GM12878 (cell line): ENCODE results near the gene CEP128. TPM values are rescaled to one million over a fixed set of nuclear protein-coding genes. Genes with fewer than 3 reads are reported as not detected.

ENCODE experiments used
- ATAC-seq: fragments of 200-7000 bp; cut with Tn5 transposase; 3 replicates; pipeline ENCODE4 v1.9.1; 2020; ENCODE audit warnings: mild to moderate bottlenecking, moderate library complexity
- BruUV-seq: library from RNA; stranded (reverse); fragments of 400-500 nt; replicated peaks from 2 replicates; lab custom pipeline; 2021; lab: Mats Ljungman, UMichigan
- CTCF ChIA-PET: fragments of 300-600 bp; sonication (Branson Sonifier 250); formaldehyde crosslinking; extraction: SDS; loops from one replicate; lab custom pipeline; 2021; ENCODE audit warnings: inconsistent platforms; lab: Yijun Ruan, JAX
- POLR2A ChIA-PET: fragments of 350-600 bp; formaldehyde crosslinking; extraction: SDS; loops from one replicate; lab custom pipeline; 2021; ENCODE audit warnings: inconsistent platforms; lab: Charles Lee
- RAD21 ChIA-PET: fragments of 300-600 bp; sonication (Branson Sonifier 250); formaldehyde crosslinking; loops from one replicate; lab custom pipeline; 2023; ENCODE audit warnings: antibody characterized with exemption; ENCODE audit not compliant: unreplicated experiment; lab: Charles Lee
- SMC1A ChIA-PET: fragments of 300-600 bp; sonication (Branson Sonifier 250); formaldehyde crosslinking; loops from one replicate; lab custom pipeline; 2023; ENCODE audit not compliant: unreplicated experiment, uncharacterized antibody; lab: Charles Lee
- DNase-seq: peaks from one replicate; pipeline ENCODE4 v3.0.0-alpha.2; 2011; ENCODE audit warnings: low read depth, low spot score
- FAIRE-seq: peaks from 3 replicates; lab custom pipeline; 2011; peaks lifted over from hg19 to GRCh38; lab: Jason Lieb, UNC
- H2AFZ ChIP-seq: 2 replicates; pipeline ENCODE4 v1.6.0; 2011; ENCODE audit warnings: low read depth, low read length, control low read depth; ENCODE audit not compliant: control insufficient read depth
- H3K27ac ChIP-seq: 2 replicates; pipeline ENCODE4 v1.5.1; 2011; ENCODE audit warnings: control low read depth; ENCODE audit not compliant: control insufficient read depth, insufficient read depth
- H3K27me3 ChIP-seq, 2 experiments: replicated peaks in 1 of 2; 2 replicates each; pipeline versions ENCODE4 v1.6.0 to v1.6.1; 2011; ENCODE audit warnings: low read length in 1 of 2; ENCODE audit not compliant: control insufficient read depth in 2 of 2, insufficient read depth in 2 of 2
- H3K36me3 ChIP-seq, 2 experiments: 2 replicates each; pipeline ENCODE4 v1.5.1; 2011; ENCODE audit warnings: low read length in 1 of 2; ENCODE audit not compliant: control insufficient read depth in 2 of 2, insufficient read depth in 2 of 2
- H3K4me1 ChIP-seq: 2 replicates; pipeline ENCODE4 v1.6.1; 2011; ENCODE audit warnings: mild to moderate bottlenecking, low read length, moderate library complexity, mixed read lengths; ENCODE audit not compliant: control insufficient read depth, insufficient read depth
- H3K4me2 ChIP-seq: 2 replicates; pipeline ENCODE4 v1.6.0; 2011; ENCODE audit warnings: control low read depth; ENCODE audit not compliant: control insufficient read depth, insufficient read depth
- H3K4me3 ChIP-seq: fragments of 200-600 bp; sonication (generic); 2 replicates; pipeline ENCODE4 v1.5.1; 2016
- H3K79me2 ChIP-seq: 2 replicates; pipeline ENCODE4 v1.6.0; 2011; ENCODE audit warnings: low read length; ENCODE audit not compliant: control insufficient read depth, insufficient read depth
- H3K9ac ChIP-seq: 2 replicates; pipeline ENCODE4 v1.8.0; 2011; ENCODE audit warnings: low read length, control low read depth, mixed read lengths; ENCODE audit not compliant: control insufficient read depth, insufficient read depth
- H3K9me3 ChIP-seq: replicated peaks from 3 replicates; pipeline ENCODE4 v1.5.1; 2011; ENCODE audit warnings: mild to moderate bottlenecking, low read length; ENCODE audit not compliant: control insufficient read depth, insufficient read depth
- H4K20me1 ChIP-seq: 2 replicates; pipeline ENCODE4 v1.6.0; 2011; ENCODE audit not compliant: control insufficient read depth, insufficient read depth
- BHLHE40 ChIP-seq, 2 experiments: fragments of 450-650 bp in 1 of 2; IDR thresholded peaks; 2 replicates each; pipeline ENCODE4 v1.6.1; 2011 to 2017; ENCODE audit warnings: low read depth in 2 of 2, borderline replicate concordance in 1 of 2, improper control_type of control experiment in 1 of 2, low read length in 1 of 2, mild to moderate bottlenecking in 1 of 2
- CBX3 ChIP-seq: fragments of 200-600 bp; sonication (generic); IDR thresholded peaks from 2 replicates; pipeline ENCODE4 v1.6.1; 2016; ENCODE audit warnings: low read depth, borderline replicate concordance
- EGR1 ChIP-seq, 2 experiments: IDR thresholded peaks; 1 replicate in 1 of 2; 2 replicates in 1 of 2; pipeline ENCODE4 v1.6.1; 2011 to 2012; ENCODE audit warnings: low read depth in 2 of 2, low read length in 2 of 2, borderline replicate concordance in 1 of 2, mild to moderate bottlenecking in 1 of 2, moderate library complexity in 1 of 2
- FOXM1 ChIP-seq: IDR thresholded peaks from 2 replicates; pipeline ENCODE4 v1.6.1; 2012; ENCODE audit warnings: low read depth, mild to moderate bottlenecking, inconsistent platforms, low read length, moderate library complexity
- JUNB ChIP-seq: IDR thresholded peaks from 2 replicates; pipeline ENCODE4 v1.6.1; 2016; ENCODE audit warnings: antibody characterized with exemption, mild to moderate bottlenecking
- MXI1 ChIP-seq: fragments of 150-350 bp; IDR thresholded peaks from 2 replicates; pipeline ENCODE4 v1.6.1; 2011; ENCODE audit warnings: low read depth, mild to moderate bottlenecking, inconsistent platforms, low read length, improper control_type of control experiment
- MYB ChIP-seq: fragments of 150-350 bp; IDR thresholded peaks from 2 replicates; pipeline ENCODE4 v1.6.1; 2014; ENCODE audit warnings: mild to moderate bottlenecking, low read depth, low read length, borderline replicate concordance
- POLR2A ChIP-seq: IDR thresholded peaks from 2 replicates; pipeline ENCODE4 v1.6.1; 2011; ENCODE audit warnings: low read depth, mild to moderate bottlenecking, low read length
- POLR2AphosphoS5 ChIP-seq: IDR thresholded peaks from 2 replicates; pipeline ENCODE4 v1.6.1; 2011; ENCODE audit warnings: mild to moderate bottlenecking, low read length, inconsistent platforms
- TAF1 ChIP-seq: IDR thresholded peaks from 2 replicates; pipeline ENCODE4 v1.6.1; 2011; ENCODE audit warnings: mild to moderate bottlenecking, low read depth, low read length, borderline replicate concordance
- TCF7 ChIP-seq: IDR thresholded peaks from 2 replicates; pipeline ENCODE4 v1.6.1; 2014; ENCODE audit warnings: antibody characterized with exemption, borderline replicate concordance
- USF1 ChIP-seq: IDR thresholded peaks from 2 replicates; pipeline ENCODE4 v1.6.1; 2011; ENCODE audit warnings: borderline replicate concordance, low read depth, mild to moderate bottlenecking, moderate library complexity, mixed read lengths, low read length; ENCODE audit not compliant: insufficient read depth; ENCODE audit errors: extremely low read length
- ZBTB4 ChIP-seq: fragments of 450-650 bp; formaldehyde crosslinking; IDR thresholded peaks from 2 replicates; pipeline ENCODE4 v1.4.0; 2022; ENCODE audit warnings: mild to moderate bottlenecking, moderate library complexity
- ZNF207 ChIP-seq: fragments of 450-650 bp; IDR thresholded peaks from 2 replicates; pipeline ENCODE4 v1.6.1; 2014; ENCODE audit warnings: antibody characterized with exemption, mild to moderate bottlenecking, borderline replicate concordance
- ZNF274 ChIP-seq: IDR thresholded peaks from one replicate; pipeline ENCODE4 v1.8.0; 2011; ENCODE audit not compliant: insufficient read length, insufficient read depth
- WGBS: methylation state at CpG from one replicate; pipeline ENCODE4 v1.1.6; 2016; ENCODE audit warnings: low lambda C conversion rate; ENCODE audit not compliant: insufficient replicate concordance, insufficient coverage; ENCODE audit errors: missing lambda C conversion rate; 5-methylcytosine and 5-hydroxymethylcytosine counted together
- in situ Hi-C: fragments of 300-500 bp; cut with MboI; formaldehyde crosslinking; loops from 9 replicates; pipeline ENCODE4 v1.14.3; 2018; ENCODE audit warnings: mixed read lengths
- intact Hi-C: fragments of 100-400 bp; cut with micrococcal nuclease; formaldehyde crosslinking; loops from one replicate; pipeline ENCODE4 v1.14.2; 2022; ENCODE audit not compliant: unreplicated experiment
- polyA plus RNA-seq, 11 experiments: library from polyadenylated mRNA; depleted of rRNA in 4 of 11; unstranded in 6 of 11; stranded (reverse) in 5 of 11; fragments of >200 nt; fragmentation: Nextera tagmentation in 4 of 11; fragmentation: Illumina TruSeq in 1 of 11; extraction: Ambion mirVana in 4 of 11; extraction: Trizol in 1 of 11; gene quantifications; 1 replicate in 1 of 11; 2 replicates in 10 of 11; pipeline versions ENCODE4 v1.2.1 to v1.2.3, GENCODE V29; 2011 to 2016; ENCODE audit warnings: inconsistent platforms in 2 of 11, missing spikeins in 2 of 11, low read depth in 1 of 11
- total RNA-seq, 4 experiments: library from RNA; depleted of rRNA in 3 of 4; stranded (reverse); fragments of >200 nt in 3 of 4; fragmentation: Illumina TruSeq in 1 of 4; extraction: Trizol in 1 of 4; gene quantifications; 2 replicates each; pipeline versions ENCODE4 v1.2.1 to v1.2.3, GENCODE V29; 2013 to 2021
- TF ChIP-seq, protein P1 (sequence below): IDR thresholded peaks from 2 replicates; pipeline ENCODE4 v1.6.1; 2011; ENCODE audit warnings: mild to moderate bottlenecking, low read depth, low read length, moderate library complexity; ENCODE audit not compliant: insufficient replicate concordance
- TF ChIP-seq, protein P2 (sequence below): IDR thresholded peaks from 2 replicates; pipeline ENCODE4 v1.6.1; 2012; ENCODE audit warnings: low read depth, low read length, improper control_type of control experiment

Gene CEP128
- total and polyA plus RNA-seq, 10 of the 15 experiments (the other 5 are each of a cell fraction or from before 2014, with no cell fraction given), result 1.1 to 6.7 (median 3.4) TPM

- H3K9ac ChIP-seq, result no peak overlapping the region
- CTCF ChIA-PET, result interaction anchor here (0.6 kb wide), 1 partner anchor 23 kb away, joined by 3 read pairs; no protein-coding TSS in a partner anchor
- 83% methylated on average over 1 of the region's 1 CpG for WGBS
- TF ChIP-seq MXI1 (no peak), JUNB (no peak), ZNF207 (no peak), ZNF274 (no peak), ZBTB4 (CRISPR knock-in tag) (no peak), BHLHE40 (IDR thresholded peaks at IDR 0.05; ENCODE audit: borderline replicate concordance in 1 of 2, low read depth in 2 of 2, low read length in 1 of 2) (no peak), TAF1 (no peak), MYB (no peak), CBX3 (no peak), FOXM1 (no peak), POLR2A (no peak), EGR1 (IDR thresholded peaks at IDR 0.05; ENCODE audit: borderline replicate concordance in 1 of 2, low read depth in 2 of 2, low read length in 2 of 2) (no peak), TCF7 (no peak), POLR2AphosphoS5 (no peak), USF1 (no peak)
- TF ChIP-seq, protein P1, sequence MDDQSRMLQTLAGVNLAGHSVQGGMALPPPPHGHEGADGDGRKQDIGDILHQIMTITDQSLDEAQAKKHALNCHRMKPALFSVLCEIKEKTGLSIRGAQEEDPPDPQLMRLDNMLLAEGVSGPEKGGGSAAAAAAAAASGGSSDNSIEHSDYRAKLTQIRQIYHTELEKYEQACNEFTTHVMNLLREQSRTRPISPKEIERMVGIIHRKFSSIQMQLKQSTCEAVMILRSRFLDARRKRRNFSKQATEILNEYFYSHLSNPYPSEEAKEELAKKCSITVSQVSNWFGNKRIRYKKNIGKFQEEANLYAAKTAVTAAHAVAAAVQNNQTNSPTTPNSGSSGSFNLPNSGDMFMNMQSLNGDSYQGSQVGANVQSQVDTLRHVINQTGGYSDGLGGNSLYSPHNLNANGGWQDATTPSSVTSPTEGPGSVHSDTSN, result no peak
- TF ChIP-seq, protein P2, sequence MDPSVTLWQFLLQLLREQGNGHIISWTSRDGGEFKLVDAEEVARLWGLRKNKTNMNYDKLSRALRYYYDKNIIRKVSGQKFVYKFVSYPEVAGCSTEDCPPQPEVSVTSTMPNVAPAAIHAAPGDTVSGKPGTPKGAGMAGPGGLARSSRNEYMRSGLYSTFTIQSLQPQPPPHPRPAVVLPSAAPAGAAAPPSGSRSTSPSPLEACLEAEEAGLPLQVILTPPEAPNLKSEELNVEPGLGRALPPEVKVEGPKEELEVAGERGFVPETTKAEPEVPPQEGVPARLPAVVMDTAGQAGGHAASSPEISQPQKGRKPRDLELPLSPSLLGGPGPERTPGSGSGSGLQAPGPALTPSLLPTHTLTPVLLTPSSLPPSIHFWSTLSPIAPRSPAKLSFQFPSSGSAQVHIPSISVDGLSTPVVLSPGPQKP, result no peak
- ATAC-seq (no peak), FAIRE-seq (no peak), DNase-seq (no peak)
- H3K79me2 ChIP-seq, result no peaks in the 10 kb centered on the region
- H3K27me3 ChIP-seq, result no peaks in the 10 kb centered on the region
- H3K4me3 ChIP-seq, result no peak overlapping the region
- RAD21 ChIA-PET, result no interaction called here
- no peak overlapping the region for H3K27ac ChIP-seq
- no peaks in the 10 kb centered on the region for H3K4me1 ChIP-seq
- H3K9me3 ChIP-seq, result no peaks in the 10 kb centered on the region
- BruUV-seq, result no TSS peak
- in situ Hi-C loops, result no loop called here
- no peak overlapping the region for H2AFZ ChIP-seq
- intact Hi-C loops, result no loop called here
- POLR2A ChIA-PET, result no interaction called here
- no peak overlapping the region for H3K4me2 ChIP-seq
- SMC1A ChIA-PET, result no interaction called here
- H3K36me3 ChIP-seq, result no peaks in the 10 kb centered on the region
- no peaks in the 10 kb centered on the region for H4K20me1 ChIP-seq
Observed at GRCh38 chr14:80751285-80751684, 190.3 kb downstream of the CEP128 start.
